ENCODE results near the gene STARD3NL. TPM values are rescaled to one million over a fixed set of nuclear protein-coding genes. Genes with fewer than 3 reads are reported as not detected.

Gene STARD3NL
- polyA plus RNA-seq, 1 donor (not counting 4 experiments of a cell fraction or from before 2014, with no cell fraction given), result 45.1 TPM

DNA sequence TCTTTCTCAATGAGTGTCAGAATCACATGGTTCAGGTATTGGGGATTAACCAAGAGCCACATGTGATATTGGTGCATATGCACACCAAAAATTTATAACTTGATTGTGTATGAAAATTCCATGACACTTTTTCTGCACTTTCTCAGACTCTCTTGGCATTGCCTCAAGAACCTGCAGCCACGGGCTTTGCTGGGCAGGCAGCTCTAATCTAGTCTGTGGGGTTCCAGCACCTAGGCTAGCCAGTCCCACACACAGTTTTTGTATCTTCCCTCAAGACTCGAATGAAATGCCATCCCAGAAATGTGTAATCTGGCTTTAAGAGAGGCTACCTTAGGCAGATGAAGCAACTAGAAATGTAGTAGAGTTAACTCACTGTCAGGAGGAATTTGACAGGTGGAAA lies 21.7 kb downstream of the STARD3NL start:
- peaks cover 41% of the 10 kb centered on the region for H3K79me2 ChIP-seq (ENCODE audit: control insufficient read depth, insufficient read depth, low read length)

DNA sequence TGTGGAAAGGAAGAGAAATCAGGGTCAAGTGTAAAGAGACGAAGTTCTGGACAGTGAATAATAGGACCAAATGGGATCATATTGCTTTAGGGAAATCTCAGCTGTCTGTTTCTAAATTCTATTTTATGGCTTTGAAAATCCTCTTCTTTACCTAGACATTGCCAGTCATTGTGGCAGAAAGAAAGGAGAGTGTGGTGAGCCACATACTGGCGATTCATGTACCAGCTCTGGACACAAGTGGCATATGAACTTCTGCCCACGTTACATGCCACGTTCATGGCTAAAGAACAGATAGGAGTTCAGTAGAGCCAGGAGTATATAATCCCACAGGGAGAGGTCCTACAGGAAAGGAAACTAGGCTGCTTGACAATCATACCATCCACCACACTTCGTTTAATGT lies 28.0 kb downstream of the STARD3NL start:
- Histone ChIP-seq H3K27ac (ENCODE audit: control insufficient read depth, insufficient read depth, low read length) (no peak overlapping the region), H3K4me1 (ENCODE audit: control insufficient read depth, extremely low read depth, insufficient read depth, low read length) (no peaks in the 10 kb centered on the region), H3K9me3 (ENCODE audit: control insufficient read depth, low read depth, low read length) (no peaks in the 10 kb centered on the region), H3K79me2 (ENCODE audit: control insufficient read depth, insufficient read depth, low read length) (peaks cover 4% of the 10 kb centered on the region), H4K20me1 (ENCODE audit: control insufficient read depth, extremely low read depth, insufficient read depth, low read length) (no peaks in the 10 kb centered on the region), H3K4me2 (ENCODE audit: control insufficient read depth, extremely low read depth, insufficient read depth, low read depth, low read length) (no peak overlapping the region), H3K9me1 (ENCODE audit: control insufficient read depth, extremely low read depth, insufficient read depth, low read length) (no peaks in the 10 kb centered on the region), H3K27me3 (ENCODE audit: control insufficient read depth, extremely low read depth, insufficient read depth, low read length) (no peaks in the 10 kb centered on the region), H3K9ac (ENCODE audit: control insufficient read depth, extremely low read depth, insufficient read depth, low read length) (no peak overlapping the region), H3K4me3 (ENCODE audit: control insufficient read depth in 2 of 3, extremely low read depth in 1 of 3, insufficient read depth in 2 of 3, low read depth in 1 of 3, low read length in 3 of 3) (no peak overlapping the region), H3K36me3 (ENCODE audit: control insufficient read depth in 2 of 2, extremely low read depth in 1 of 2, insufficient read depth in 2 of 2, low read length in 2 of 2) (peaks cover 0 to 1% of the 10 kb centered on the region in 2 experiments), H2AFZ (ENCODE audit: control insufficient read depth, low read length) (no peak overlapping the region)
- dilution Hi-C loops (cut with MboI; ENCODE audit: extremely low pct_ligation_motif_present, low sequenced_read_pairs), result no loop called here
- FAIRE-seq, result no peak
- DNase-seq (ENCODE audit: low read depth, low spot score), result no peak
- TF ChIP-seq, protein P1, sequence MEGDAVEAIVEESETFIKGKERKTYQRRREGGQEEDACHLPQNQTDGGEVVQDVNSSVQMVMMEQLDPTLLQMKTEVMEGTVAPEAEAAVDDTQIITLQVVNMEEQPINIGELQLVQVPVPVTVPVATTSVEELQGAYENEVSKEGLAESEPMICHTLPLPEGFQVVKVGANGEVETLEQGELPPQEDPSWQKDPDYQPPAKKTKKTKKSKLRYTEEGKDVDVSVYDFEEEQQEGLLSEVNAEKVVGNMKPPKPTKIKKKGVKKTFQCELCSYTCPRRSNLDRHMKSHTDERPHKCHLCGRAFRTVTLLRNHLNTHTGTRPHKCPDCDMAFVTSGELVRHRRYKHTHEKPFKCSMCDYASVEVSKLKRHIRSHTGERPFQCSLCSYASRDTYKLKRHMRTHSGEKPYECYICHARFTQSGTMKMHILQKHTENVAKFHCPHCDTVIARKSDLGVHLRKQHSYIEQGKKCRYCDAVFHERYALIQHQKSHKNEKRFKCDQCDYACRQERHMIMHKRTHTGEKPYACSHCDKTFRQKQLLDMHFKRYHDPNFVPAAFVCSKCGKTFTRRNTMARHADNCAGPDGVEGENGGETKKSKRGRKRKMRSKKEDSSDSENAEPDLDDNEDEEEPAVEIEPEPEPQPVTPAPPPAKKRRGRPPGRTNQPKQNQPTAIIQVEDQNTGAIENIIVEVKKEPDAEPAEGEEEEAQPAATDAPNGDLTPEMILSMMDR (optimal IDR thresholded peaks at IDR 0.05 in 1 of 3, IDR thresholded peaks at IDR 0.05 in 1 of 3, conservative IDR thresholded peaks at IDR 0.05 in 1 of 3; ENCODE audit: extremely low read depth in 1 of 3, insufficient read depth in 2 of 3, low read length in 3 of 3), result no peak
- no peak for TF ChIP-seq EZH2 (IDR thresholded peaks at IDR 0.05; ENCODE audit: low read length)

More for the DNA sequence above, 21.7 kb downstream of the STARD3NL start:
- Histone ChIP-seq H3K27me3 (ENCODE audit: control insufficient read depth, extremely low read depth, insufficient read depth, low read length) (no peaks in the 10 kb centered on the region), H3K4me2 (ENCODE audit: control insufficient read depth, extremely low read depth, insufficient read depth, low read depth, low read length) (no peak overlapping the region), H3K9me1 (ENCODE audit: control insufficient read depth, extremely low read depth, insufficient read depth, low read length) (no peaks in the 10 kb centered on the region), H3K9me3 (ENCODE audit: control insufficient read depth, low read depth, low read length) (no peaks in the 10 kb centered on the region), H3K4me1 (ENCODE audit: control insufficient read depth, extremely low read depth, insufficient read depth, low read length) (peaks cover 7% of the 10 kb centered on the region), H3K4me3 (ENCODE audit: control insufficient read depth in 2 of 3, extremely low read depth in 1 of 3, insufficient read depth in 2 of 3, low read depth in 1 of 3, low read length in 3 of 3) (no peak overlapping the region), H3K27ac (ENCODE audit: control insufficient read depth, insufficient read depth, low read length) (no peak overlapping the region), H2AFZ (ENCODE audit: control insufficient read depth, low read length) (no peak overlapping the region), H3K36me3 (ENCODE audit: control insufficient read depth in 2 of 2, extremely low read depth in 1 of 2, insufficient read depth in 2 of 2, low read length in 2 of 2) (no peaks in the 10 kb centered on the region), H4K20me1 (ENCODE audit: control insufficient read depth, extremely low read depth, insufficient read depth, low read length) (peaks cover 3% of the 10 kb centered on the region), H3K9ac (ENCODE audit: control insufficient read depth, extremely low read depth, insufficient read depth, low read length) (no peak overlapping the region)
- no peak for FAIRE-seq
- no peak for TF ChIP-seq EZH2 (IDR thresholded peaks at IDR 0.05; ENCODE audit: low read length)
- TF ChIP-seq, protein P1 (optimal IDR thresholded peaks at IDR 0.05 in 1 of 3, IDR thresholded peaks at IDR 0.05 in 1 of 3, conservative IDR thresholded peaks at IDR 0.05 in 1 of 3; ENCODE audit: extremely low read depth in 1 of 3, insufficient read depth in 2 of 3, low read length in 3 of 3), result no peak
- dilution Hi-C loops (cut with MboI; ENCODE audit: extremely low pct_ligation_motif_present, low sequenced_read_pairs), result no loop called here
- DNase-seq (ENCODE audit: low read depth, low spot score), result no peak

All from keratinocyte (primary cell).